AG09309 (cell line): ENCODE measurements around the gene SLC44A4.
A peak's percentile ranks its signal among the peaks of the same experiment; 100 is the strongest.

ENCODE experiments used
- DNase-seq: peaks from one replicate; pipeline ENCODE4 v3.0.0-alpha.2; 2010; ENCODE audit warnings: low read depth
- H3K4me3 ChIP-seq: 2 replicates; pipeline ENCODE4 v1.5.1; 2011; ENCODE audit warnings: mild to moderate bottlenecking, low read depth, low read length, moderate library complexity; ENCODE audit not compliant: control insufficient read depth
- TF ChIP-seq, protein P1 (sequence below): IDR thresholded peaks from 2 replicates; pipeline ENCODE4 v1.5.1; 2011; ENCODE audit warnings: mild to moderate bottlenecking, low read depth, low read length, inconsistent platforms; ENCODE audit not compliant: insufficient read depth, control insufficient read depth; ENCODE audit errors: missing control alignments

The SLC44A4 gene

DNA sequence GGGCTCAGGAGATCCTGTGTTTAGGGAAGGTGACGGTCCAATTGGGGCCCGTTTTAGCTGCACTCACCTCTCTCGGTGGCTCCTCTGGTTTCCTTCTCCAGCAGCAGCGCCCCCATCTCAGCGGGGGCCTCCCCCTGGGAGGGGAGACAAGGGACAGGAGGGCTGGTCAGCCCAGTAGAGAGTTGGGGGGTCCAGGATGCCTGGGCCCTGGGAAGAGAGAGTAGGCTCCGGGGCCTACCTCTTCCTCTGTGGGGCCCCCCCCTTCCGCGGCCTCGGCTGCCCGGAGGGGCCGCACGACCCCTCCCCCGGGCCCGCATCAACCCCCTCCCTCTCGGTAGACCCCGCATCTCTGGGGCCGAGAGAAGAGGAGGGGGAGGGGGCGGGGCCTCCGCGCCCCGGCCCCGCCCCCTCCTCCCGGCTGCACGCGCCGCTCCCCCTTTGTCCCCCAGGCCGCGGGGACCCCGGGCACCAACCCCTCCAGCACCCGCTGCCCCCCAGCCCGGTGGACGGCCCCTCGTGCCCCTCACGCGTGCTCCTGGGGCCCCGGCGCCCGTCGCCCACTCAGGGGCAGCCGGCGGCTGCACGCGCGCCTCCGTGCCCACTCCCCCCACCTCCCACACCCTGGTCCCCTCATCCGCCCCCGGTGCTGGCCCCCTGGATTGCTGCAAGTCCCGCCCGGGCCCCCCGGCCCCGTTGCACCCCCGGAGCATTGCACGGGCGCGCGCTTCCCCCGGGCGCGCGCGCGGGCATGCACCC, 18.2 kb upstream of the SLC44A4 start:
- no peak for DNase-seq

DNA sequence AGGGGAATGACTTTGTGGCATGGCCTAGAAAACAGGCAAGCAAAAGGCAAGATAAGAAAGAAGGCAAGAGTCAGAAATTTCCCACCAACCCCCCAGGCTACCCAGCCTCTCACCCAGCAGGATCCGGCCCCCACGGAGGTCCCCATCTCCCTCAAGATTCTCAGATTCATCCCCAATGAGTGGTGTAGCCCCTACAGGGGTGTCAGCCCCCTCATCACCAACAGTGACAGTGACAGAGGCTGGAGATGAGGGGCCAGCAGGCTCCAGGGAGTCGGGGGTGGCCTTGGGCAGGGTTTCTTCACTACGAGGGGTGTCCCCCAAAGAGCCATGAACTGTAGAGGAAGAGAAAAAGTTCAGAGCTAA, 17.7 kb upstream of the SLC44A4 start:
- no peak for DNase-seq
- TF ChIP-seq, protein P1, sequence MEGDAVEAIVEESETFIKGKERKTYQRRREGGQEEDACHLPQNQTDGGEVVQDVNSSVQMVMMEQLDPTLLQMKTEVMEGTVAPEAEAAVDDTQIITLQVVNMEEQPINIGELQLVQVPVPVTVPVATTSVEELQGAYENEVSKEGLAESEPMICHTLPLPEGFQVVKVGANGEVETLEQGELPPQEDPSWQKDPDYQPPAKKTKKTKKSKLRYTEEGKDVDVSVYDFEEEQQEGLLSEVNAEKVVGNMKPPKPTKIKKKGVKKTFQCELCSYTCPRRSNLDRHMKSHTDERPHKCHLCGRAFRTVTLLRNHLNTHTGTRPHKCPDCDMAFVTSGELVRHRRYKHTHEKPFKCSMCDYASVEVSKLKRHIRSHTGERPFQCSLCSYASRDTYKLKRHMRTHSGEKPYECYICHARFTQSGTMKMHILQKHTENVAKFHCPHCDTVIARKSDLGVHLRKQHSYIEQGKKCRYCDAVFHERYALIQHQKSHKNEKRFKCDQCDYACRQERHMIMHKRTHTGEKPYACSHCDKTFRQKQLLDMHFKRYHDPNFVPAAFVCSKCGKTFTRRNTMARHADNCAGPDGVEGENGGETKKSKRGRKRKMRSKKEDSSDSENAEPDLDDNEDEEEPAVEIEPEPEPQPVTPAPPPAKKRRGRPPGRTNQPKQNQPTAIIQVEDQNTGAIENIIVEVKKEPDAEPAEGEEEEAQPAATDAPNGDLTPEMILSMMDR: no peak
- peak overlapping the region; percentile 71 for H3K4me3 ChIP-seq

More for the DNA sequence above, 18.2 kb upstream of the SLC44A4 start:
- peak overlapping the region; percentile 71 for H3K4me3 ChIP-seq
- TF ChIP-seq, protein P1: no peak

DNA sequence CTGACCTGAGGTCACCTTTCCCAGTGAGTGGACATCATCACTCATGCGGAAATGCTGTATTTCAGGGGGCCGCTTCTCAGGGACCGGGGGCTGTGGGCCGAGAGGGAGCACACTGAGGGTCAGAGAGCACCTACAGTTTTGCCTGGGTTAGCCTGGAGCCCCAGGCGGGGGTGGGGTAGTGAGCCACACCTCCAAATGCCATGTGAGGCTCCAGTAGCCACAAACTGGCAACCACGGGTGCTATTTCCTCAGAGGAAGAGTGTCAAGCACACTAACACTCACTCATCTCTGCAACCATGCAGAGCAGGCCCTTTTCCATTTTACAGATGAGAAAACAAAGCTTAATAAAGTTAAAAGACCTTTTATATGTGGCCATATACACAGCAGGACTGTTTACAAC, 14.0 kb upstream of the SLC44A4 start:
- TF ChIP-seq, protein P1: no peak
- no peak for DNase-seq
- no peak overlapping the region for H3K4me3 ChIP-seq

DNA sequence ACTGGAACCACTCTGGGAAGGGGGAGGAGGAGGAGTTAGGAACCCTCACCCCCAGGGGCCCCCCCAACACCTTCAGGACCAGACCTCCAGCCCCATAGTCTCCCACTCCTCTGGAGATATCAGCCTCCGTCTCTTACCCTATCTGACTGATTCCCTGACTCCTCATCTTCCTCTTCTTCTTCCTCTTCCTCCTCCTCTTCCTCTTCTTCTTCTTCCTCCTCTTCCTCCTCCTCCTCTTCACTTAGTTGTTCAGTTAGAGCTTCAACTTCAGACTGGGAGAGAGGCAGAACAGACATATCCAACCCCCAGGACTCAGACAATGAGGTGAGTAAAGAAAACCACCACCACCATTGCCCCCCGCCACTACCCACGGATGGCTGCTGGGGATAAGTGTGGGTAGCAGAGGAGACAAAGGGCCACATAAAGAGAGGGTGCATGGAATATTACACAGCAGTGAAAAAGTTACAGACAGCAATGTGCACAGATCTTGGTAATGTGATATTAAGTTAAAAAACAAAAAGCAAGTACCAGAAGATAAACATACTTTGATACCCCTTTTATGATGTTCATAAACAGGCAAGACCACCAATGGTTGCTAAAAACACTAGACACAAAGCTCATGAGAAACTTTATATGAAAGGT, 10.7 kb upstream of the SLC44A4 start:
- DNase-seq: no peak
- no peak overlapping the region for H3K4me3 ChIP-seq
- TF ChIP-seq, protein P1: no peak

DNA sequence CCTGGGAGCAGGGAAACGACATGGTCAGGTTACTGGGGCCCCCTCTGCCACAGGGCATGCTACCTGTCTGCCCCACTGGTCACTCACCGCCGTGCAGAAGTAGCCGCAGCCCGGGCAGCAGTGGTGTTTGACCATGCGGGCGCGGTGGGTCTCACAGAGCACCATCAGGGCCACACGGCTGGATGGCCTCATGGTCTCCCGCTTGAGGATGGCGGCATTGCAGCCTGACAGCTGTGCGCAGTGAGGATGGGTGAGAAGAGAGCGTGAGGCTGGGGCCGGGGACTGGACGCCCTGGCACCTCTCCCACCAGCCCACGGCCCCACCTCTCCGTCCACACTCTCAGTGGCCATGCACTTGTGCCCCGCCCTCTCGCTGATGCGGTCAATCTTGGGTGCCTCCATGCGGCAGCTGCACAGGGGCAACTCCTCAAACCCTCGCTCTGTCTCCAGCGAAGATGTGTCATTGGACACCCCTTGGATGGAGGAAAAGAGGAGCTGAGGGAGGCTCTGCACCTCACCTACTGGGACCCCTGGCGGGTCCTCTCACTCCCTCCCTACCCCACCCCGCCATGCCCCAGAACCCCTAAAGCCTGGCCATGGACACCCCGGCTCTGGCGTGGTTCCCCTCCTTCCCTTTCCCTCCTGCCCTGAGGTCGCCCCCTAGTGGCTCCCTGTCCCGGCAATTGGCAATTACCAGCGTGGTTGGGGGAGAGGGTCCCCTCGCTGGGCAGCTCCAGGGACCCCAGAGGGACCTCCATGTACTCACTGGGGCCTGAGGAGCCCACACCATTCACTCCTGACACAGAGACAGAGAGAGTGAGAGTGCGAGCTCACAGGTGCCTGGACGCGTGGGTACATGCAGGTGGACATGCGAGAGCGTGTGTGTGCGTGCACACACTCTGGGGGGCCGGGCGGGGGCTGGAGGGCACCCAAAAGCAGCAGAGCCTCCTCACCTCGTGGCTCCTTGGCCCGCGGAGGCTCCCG, 9.8 kb upstream of the SLC44A4 start:
- H3K4me3 ChIP-seq: no peak overlapping the region
- TF ChIP-seq, protein P1: peak; percentile 87
- no peak for DNase-seq
